Activated CD4-positive, alpha-beta T cell treated with anti-CD3 and anti-CD28 coated beads, Interleukin-2, amount 50 U/mL, for 24 hours (primary cell): ENCODE data around the gene L2HGDH.

ENCODE experiments used
- DNase-seq, 2 donors: peaks; one replicate each; pipeline ENCODE4 v3.0.0-alpha.2; 2020; ENCODE audit warnings: low read depth in 1 of 2, low spot score in 1 of 2

L2HGDH gene

GRCh38 chr14:50230701-50231474, 81.1 kb downstream of the L2HGDH start:
- peak; percentile 11 to 24 for DNase-seq

DNA sequence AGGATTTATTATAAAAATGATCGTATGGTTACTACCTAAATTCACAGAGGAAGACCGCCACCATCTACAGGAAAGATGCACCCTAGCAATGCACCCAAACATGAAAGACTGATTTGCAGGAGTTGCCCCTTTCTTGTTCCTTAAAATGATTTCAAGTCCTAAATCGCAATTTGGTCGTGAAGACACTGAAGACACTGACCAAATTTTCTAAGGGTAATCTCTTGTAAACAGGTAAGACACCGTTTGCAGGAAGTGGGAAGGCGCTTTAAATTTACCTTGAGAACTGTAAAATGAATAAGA, 81.7 kb downstream of the L2HGDH start:
- DNase-seq: no peak

DNA sequence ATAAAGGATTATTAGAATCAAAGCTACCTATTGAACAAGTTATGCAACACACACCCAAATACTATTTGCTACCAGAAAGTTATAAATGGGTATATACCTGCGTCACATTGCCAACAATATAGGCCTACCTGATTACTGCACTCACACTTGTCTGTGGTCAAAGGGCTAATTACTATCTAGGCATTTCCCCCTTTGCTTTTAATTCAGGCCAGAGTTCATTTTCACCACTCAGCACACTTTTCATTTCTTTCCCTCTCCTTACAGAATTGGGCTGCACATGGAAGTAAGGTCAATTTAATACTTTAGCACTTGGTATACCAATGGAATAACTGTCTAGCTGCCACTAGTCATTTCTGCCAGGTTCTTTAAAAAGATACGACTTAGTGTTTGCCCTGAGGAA, 82.3 kb downstream of the L2HGDH start:
- DNase-seq: no peak

DNA sequence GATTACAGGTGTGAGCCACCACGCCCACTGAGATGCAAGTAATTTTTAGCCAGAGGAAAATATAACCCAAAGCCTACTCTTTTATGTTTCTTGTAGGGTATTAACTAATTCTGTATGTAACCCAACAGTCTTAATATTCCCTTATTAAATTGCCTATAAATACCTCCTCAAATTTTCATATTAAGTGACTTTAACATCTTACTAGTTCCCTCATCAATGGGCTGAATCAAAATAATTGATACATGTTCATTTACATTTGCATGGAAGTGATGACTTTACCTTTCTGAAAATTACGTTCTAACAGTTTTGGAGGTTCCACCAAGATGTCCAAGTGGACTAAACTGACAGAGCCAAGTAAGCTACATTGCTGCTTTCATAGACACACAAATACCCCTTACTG, 83.7 kb downstream of the L2HGDH start:
- no peak for DNase-seq

DNA sequence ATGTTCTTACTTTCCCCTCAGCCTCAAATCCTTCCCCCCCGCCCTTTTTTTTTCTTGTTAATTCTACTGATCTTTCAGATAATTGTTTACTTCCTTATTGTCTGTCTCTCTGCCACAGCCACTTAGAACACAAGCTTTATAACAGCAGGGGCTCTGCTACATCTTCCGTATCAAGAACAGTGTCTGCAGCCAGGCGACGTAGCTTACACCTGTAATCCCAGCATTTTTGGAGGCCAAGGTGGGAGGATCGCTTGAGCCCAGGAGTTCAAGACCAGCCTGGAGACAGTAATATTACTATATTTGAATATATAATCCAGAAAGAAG, 86.1 kb downstream of the L2HGDH start:
- no peak for DNase-seq

GRCh38 chr14:50225067-50225973, 86.7 kb downstream of the L2HGDH start:
- DNase-seq: no peak

DNA sequence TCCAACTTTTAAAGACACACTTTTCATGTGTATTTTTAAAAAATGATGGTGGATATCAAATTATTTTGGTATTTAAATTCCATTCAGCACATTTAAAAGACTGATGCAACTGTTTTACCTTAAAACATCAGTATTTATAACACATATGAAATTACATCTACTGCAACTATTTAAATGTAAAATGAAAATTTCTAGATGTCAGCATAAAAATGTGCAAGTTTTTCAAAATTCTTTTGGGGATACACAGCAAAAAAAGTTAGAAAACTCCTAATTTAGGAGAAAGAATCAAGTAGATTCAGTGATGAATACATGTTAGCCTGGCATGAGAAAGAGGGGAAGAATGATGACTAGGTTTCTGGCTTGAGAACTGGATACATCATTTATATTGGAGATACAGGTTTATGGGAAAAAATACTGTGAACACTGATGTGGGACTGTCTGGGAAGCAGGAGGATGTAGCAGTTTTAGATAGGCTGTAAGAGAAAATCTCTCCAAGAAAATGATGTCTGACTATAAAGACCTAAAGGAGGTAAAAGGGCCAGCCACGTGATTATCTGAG, 89.9 kb downstream of the L2HGDH start:
- no peak for DNase-seq

DNA sequence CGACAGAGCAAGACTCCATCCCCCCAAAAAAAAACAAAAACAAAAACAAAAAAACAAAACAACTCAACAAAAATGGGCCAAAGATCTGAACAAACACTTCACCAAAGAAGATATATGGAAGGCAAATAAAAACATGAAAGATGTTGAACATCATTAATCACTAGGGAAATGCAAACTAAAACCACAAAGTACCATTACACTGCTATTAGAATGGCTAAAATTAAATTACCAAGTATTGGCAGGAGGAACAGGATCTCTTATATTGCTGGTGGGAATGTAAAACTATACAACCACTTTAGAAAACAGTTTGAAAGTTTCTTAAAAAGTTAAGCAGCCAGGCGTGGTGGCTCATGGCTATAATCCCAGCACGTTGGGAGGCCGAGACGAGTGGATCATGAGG, 93.5 kb downstream of the L2HGDH start:
- DNase-seq: no peak

DNA sequence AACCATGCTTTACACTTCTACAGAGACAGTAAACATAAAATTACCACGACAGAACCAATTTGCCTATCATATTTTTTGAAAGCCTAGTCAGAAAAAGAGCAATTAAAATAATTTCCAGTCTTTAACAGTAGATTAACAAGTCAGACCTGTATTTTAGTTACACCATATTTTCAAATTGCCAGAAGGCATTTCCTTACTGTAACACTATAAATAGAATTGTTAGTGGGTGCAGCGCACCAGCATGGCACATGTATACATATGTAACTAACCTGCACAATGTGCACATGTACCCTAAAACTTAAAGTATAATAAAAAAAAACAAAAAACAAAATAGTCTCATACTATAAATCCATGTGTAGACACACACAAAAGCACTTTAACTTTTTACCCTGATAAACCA, 96.6 kb downstream of the L2HGDH start:
- no peak for DNase-seq

DNA sequence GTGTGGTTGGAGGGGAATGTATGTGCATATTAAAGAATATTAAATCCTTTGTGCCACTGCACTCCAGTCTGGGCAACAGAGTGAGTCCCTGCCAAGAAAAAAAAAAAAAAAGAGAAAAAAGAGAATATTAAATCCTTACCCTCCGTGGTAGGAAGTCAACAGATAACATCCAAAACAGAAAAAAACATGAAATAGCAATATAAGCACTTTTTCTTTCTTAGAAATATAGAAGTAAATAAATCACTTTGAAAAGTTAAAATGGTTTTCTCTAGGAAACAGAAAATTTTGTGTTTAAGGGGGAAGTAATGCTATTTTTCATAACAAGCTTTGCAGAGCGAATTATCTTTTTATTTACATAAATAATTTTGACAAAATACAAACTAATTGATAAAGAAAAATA, 98.2 kb downstream of the L2HGDH start:
- no peak for DNase-seq

DNA sequence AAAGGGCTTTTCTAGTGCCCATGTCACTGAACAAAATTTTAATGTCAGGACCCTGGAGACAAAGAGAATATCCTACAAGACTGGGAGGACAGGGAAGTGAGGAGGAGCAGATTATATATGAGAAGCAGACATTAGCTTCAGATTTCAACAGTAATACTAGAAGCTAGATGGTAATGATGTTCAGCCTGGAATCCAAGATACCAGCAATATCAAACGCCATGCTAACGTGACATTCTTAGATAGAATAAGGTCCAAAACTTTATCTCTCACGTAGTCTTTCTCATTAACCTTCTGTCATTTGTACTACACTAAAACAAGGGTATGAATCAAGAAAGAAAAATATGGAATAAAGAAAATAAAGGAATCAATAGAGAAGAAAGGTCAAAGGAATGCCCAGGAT, 99.3 kb downstream of the L2HGDH start:
- no peak for DNase-seq

GRCh38 chr14:50210074-50210473, 102.0 kb downstream of the L2HGDH start:
- DNase-seq: no peak

- no peak for DNase-seq
Measured at GRCh38 chr14:50198499-50198898, 113.5 kb downstream of the L2HGDH start.

DNA sequence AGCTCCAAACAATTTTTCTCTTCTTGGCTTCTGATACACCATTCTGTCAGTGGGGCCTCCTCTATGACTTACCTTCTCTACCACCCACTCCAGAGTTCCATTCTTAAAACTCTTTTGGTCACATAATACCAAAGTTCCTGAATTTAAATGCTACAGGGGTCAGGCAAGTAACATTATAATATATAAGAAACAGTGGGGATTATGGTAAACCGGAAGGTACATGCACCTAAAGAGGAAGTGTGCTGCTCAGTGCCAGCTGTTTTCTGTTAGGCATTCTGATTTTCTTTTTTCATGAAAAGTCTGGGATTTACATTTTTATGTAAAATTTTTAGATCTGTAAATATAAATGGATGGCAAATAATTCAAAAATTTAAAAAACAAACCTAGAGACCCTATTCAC, 120.5 kb downstream of the L2HGDH start:
- DNase-seq: no peak
